CD4-positive, alpha-beta T cell treated with Interleukin-2 at 100 ng/mL for 4 hours (primary cell): Measurements from ENCODE around the gene ALG13.
"Not testable (repeated sequence)": the region's sequence is repeated elsewhere in the genome, so short reads cannot be mapped to it uniquely, and the experiment has no call there.

Experiments used
- DNase-seq: peaks from one replicate; pipeline ENCODE4 v3.0.0-alpha.2; 2020; ENCODE audit warnings: low spot score

ALG13 gene

GRCh38 chrX:111759686-111760085 is 78.7 kb downstream of the ALG13 start:
- no peak for DNase-seq

GRCh38 chrX:111761578-111762135 is 80.7 kb downstream of the ALG13 start:
- DNase-seq: no peak

DNA sequence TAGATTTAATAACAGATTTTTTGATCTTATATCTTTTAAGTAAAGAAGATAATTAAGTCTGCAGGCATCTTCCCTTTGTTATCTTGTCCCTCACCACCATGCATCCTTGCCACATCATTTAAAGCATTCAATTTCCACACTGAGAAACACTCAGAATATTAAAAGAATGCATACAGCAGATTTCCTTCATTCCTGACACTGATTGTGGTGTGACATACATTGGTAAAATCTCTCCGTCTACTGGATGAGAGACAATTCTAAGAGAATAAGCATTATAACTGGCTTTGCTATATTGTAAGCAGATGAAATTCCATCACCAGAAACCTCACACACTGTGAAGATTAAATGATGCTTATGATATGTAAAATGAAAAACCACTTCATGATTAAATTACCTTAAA is 97.6 kb downstream of the ALG13 start:
- no peak for DNase-seq

DNA sequence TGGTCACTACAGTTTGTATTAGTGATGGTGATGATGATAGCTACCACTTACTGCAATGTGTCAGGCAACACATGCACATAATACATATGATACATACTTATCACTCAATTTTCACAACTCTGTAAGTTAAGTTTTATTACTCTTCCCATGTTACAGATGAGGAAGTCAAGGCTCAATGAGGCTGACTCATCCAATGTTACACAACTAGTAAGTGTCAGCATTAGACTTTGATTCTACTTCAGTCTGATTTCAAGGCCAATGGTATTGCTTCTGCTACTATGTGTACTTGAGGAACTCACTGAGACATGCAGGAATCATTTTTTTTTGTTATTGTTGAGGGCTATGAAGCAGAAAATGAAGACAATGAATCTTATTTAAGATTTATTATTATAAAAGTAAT is 98.6 kb downstream of the ALG13 start:
- no peak for DNase-seq

GRCh38 chrX:111784667-111785066 is 103.7 kb downstream of the ALG13 start:
- DNase-seq: no peak

DNA sequence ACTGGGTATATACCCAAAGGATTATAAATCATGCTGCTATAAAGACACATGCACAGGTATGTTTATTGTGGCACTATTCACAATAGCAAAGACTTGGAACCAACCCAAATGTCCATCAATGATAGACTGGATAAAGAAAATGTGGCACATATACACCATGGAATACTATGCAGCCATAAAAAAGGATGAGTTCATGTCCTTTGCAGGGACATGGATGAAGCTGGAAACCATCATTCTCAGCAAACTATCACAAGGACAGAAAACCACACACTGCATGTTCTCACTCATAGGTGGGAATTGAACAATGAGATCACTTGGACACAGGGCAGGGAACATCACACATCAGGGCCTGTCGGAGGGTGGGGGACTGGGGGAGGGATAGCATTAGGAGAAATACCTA is 109.1 kb downstream of the ALG13 start:
- not testable (repeated sequence) for DNase-seq
